GM19351 (cell line): Measurements from ENCODE around the gene SPG7.
"Not testable (repeated sequence)": the region's sequence is repeated elsewhere in the genome, so short reads cannot be mapped to it uniquely, and the experiment has no call there.

Experiments used
- ATAC-seq: cut with Tn5 transposase; IDR thresholded peaks from one replicate; pipeline ENCODE4 v1.9.1; 2021; ENCODE audit warnings: mild to moderate bottlenecking, moderate library complexity; ENCODE audit not compliant: unreplicated experiment

SPG7 gene

DNA sequence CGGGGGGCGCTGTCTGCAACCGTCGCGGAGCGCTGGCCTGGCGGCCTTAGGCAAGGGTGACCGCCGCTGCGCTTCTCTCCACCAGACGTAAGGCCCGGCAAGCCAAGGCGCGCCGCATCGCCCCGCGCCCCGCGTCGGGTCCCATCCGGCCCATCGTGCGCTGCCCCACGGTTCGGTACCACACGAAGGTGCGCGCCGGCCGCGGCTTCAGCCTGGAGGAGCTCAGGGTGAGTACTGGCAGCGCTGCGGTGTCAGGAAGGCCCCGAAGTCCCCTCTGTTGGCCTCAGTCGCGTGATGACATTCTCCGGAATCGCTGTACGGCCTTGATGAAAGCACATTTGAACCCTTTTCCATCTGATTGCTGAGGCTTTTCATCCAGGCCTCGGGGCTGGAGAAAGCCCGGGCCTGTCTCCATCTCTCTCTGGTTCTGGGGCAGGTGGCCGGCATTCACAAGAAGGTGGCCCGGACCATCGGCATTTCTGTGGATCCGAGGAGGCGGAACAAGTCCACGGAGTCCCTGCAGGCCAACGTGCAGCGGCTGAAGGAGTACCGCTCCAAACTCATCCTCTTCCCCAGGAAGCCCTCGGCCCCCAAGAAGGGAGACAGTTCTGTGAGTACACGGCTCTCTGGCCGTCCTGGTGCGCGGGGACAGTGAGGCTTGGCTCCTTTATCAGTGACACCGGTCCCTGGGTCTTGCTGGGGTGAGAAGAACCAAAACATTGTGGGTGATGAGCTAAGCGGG, 53.1 kb downstream of the SPG7 start:
- ATAC-seq = no peak

DNA sequence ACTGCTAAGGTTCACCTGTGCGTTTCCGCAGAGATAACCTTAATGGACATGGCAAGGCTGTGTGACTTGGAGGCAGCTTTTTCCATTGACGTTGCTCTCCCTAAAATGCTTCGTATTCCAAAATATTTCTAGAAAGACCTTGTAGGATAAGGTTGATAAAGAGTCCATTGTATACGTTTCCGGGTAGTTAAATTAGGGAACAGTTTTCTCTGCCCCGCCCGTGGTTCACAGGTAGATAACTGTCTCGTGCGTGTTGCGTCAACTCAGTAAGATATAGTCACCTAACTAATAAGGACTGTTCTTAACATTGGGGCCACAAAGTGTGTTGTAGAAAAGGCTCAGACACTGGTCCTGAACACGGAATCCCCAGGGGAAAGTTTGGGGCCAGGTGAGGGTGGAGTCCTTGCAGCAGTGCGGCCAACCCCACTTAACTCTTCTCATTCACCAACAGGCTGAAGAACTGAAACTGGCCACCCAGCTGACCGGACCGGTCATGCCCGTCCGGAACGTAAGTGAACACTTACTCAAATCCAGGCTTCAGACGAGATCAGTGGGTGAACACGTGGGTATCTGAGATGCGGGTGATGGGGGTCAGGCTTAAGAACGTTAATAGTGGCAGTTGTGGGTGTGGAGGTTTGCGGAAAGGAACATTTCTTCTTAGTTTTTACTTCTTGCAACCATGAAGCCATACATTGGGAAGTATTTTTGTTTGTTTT, 53.8 kb downstream of the SPG7 start:
- no peak for ATAC-seq

DNA sequence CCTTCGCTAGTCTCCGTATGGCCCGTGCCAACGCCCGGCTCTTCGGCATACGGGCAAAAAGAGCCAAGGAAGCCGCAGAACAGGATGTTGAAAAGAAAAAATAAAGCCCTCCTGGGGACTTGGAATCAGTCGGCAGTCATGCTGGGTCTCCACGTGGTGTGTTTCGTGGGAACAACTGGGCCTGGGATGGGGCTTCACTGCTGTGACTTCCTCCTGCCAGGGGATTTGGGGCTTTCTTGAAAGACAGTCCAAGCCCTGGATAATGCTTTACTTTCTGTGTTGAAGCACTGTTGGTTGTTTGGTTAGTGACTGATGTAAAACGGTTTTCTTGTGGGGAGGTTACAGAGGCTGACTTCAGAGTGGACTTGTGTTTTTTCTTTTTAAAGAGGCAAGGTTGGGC, 54.7 kb downstream of the SPG7 start:
- no peak for ATAC-seq

DNA sequence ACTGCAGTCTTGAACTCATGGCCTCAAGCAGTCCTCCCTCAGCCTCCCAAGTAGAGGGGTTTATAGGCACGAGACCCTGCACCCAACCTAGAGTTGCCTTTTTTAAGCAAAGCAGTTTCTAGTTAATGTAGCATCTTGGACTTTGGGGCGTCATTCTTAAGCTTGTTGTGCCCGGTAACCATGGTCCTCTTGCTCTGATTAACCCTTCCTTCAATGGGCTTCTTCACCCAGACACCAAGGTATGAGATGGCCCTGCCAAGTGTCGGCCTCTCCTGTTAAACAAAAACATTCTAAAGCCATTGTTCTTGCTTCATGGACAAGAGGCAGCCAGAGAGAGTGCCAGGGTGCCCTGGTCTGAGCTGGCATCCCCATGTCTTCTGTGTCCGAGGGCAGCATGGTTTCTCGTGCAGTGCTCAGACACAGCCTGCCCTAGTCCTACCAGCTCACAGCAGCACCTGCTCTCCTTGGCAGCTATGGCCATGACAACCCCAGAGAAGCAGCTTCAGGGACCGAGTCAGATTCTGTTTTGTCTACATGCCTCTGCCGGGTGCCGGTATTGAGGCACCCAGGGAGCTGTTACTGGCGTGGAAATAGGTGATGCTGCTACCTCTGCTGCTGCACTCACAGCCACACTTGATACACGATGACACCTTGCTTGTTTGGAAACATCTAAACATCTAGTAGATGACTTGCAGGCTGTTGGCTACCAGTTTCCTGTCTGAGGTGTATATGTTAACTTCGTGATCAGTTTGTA, 55.6 kb downstream of the SPG7 start:
- no peak for ATAC-seq

DNA sequence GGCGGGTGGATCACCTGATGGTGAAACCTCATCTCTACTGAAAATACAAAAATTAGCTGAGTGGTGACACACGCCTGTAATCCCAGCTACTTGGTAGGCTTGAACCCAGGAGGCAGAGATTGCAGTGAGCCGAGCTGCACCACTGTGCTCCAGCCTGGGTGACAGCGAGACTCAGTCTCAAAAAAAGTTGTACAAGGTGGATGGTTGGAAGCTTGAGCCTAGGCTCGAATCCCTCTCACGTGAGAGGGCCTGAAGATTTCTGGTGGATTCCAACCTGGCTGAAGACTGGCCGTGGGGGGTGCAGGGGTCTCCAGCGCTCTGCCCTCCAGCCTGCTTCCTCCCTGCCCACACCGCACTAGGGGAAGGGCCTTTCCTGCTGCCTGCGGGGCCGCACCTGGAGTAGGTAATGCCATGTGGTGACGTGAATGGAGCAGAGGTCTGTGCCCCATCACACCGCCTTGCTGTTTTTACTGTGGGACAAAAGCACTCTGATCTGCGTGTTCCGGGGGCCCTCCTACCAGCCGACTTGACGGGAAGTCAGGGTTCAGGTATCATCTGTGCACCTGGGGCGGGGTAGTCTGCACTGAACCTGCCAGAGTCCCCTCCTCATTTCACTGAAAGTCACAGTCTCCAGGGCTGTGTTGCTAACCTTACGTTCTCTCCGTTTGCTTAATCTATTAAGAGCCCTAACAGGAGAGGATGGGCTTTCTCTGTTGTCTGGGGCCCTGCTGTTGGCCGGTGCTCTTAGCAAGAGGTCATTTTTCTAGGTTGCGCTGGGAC, 56.5 kb downstream of the SPG7 start:
- ATAC-seq = no peak

DNA sequence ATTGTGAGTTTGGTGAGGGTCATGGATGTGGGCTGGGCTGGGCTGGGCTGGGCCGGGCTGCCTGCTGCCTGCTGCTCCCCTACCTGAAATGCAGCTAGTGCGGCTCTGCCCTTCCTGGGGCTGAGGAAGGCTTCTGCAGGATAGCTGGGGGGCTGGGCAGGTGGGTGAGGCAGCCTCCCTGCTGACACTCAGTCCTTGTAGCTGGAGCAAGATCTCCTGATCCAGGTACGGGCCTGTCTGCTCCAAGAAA, 57.0 kb downstream of the SPG7 start:
- no peak for ATAC-seq

DNA sequence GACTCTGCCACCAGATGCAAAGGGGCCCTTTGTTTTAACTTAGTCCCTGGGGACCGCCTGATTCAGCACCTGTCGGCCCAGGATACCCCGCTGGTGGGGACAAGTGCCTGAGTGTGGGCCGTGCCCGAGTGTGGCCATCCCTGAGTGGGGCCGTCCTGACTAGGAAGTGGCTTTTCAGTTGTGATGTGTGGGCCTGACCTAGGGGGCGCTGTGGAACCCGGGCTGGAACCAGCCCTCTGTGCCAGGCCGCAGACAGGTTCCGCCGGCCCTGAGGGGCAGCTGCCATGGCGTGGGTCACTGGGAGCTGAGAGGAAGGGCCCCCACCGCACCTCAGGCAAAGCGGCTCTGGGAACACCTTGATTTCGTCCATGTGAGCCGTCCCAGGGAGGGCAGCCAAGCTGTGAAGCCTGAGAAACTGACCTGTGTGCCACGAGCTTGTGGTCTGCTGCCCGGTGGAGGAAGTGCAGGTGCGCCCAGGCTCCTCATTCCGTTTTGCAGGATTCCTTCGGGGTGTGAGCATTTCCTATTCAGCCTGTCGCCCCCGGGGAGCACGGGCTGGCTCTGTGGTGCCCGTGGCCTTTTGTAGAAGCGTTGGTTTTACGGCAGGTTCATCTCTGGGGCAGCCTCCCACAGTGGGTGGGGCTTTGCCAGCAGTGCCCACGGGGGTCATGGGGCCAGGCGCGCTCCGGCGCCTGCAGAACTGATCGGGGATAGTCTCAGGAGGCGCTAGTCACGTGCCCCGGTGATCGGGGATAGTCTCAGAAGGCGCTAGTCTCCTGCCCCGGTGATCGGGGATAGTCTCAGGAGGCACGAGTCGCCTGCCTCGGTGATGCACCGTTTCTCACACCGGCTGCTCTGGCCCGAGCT, 57.5 kb downstream of the SPG7 start:
- ATAC-seq = no peak

DNA sequence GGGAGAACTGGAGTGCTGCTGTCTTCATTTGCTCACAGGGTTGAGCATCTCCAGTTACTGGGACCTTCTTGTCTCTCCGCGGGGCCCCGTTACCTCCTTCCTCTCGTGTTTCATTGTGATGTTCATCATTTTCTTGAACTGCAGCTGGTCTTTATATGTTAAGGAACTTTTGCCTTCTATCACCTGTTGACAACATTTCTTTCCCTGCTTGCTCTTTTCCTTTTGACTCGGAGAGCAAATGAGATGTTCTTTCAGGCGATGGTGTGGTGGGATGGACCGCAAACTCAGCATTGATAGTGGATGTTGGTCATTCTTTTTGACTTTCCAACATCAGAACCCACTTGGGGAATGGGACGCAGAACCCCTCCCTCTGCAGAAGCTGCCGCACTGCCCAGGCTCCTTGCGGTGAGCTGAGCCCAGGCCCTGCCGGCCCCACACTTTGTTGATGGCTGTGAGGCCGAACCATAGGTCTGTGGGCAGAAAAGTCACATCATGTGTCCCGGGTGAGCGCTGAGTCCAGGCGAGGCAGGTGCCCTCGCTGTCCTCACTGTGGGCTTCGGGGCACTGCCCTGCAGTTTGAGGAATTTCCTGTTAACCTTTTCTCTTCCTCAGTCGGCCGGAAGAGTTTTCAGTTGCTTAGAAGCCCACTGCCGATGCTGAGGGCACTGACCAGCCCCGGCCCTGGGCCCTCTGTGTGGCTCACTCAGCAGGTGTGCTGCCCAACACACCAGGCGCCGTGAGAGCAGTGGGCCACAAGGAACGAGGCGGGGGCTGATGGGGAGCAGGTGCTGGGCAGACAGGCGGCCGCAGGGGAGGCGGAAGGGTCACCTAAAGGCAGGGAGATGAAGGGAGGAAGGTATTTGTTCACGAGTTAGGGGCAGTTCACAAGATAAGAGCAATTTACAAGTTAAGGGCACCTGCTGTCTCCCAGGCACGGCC, 59.7 kb downstream of the SPG7 start:
- no peak for ATAC-seq

DNA sequence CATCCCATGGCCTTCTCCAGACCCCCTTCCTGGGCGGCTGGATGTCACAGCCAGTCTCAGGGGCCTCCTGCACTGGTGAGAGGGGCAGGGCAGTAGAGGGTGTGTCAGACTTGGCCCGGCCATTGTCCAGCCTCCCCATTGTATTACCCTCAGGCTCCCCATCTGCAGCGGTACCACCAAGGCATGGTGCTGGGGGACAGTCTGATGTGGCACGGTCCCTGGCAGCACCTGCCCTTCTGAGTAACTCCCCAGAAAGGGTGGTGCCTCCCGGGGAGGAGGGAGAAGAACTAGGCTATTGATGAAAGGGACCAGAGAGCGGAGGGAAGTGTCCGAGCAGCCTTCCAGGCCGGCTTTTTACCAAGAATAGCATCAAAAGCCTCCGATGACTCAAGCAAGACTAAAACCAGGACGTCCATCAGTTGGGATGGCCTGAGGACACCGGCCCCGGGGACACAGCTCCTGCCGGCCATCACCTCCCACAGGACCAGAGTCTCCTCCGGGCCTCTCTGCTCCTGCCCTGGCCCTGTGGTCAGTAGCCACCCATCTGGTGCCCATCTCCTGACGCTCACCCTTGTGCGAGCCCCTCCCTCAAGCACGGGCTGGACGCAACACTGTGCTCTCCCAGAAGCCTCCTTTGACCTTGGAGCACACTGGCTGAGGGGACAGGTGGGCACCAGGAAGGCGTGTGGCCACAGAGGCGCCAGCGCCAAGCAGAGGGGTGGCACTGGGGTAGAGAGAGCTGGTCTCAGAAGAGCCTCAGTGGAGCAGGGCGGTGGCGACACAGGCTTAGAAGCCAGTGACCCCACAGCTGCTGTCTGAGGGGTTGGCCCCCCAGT, 61.5 kb downstream of the SPG7 start:
- ATAC-seq = no peak

DNA sequence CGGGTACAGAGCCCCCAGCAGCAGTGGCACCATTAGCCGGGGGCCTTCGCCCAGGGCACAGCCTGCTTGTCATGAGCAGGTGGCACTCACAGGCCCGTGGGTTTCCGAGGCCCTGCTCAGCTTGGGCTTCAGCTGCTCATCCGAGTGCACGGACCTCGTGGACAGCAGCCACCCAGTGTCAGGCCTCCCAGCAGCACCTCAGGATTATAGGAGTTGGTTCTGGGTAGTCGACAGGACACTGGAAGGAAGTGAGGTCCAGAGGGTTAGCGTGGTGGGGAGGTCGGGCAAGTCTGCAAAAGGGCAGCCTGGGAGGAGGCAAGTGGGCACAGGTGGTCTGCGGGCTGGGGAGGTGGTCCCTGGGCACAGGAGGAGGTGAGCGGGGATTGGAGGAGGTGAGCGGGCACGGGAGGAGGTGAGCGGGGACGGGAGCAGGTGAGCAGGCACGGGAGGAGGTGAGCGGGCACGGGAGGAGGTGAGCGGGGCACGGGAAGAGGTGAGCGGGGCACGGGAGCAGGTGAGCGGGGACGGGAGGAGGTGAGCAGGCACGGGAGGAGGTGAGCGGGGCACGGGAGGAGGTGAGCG, 62.2 kb downstream of the SPG7 start:
- no peak for ATAC-seq

DNA sequence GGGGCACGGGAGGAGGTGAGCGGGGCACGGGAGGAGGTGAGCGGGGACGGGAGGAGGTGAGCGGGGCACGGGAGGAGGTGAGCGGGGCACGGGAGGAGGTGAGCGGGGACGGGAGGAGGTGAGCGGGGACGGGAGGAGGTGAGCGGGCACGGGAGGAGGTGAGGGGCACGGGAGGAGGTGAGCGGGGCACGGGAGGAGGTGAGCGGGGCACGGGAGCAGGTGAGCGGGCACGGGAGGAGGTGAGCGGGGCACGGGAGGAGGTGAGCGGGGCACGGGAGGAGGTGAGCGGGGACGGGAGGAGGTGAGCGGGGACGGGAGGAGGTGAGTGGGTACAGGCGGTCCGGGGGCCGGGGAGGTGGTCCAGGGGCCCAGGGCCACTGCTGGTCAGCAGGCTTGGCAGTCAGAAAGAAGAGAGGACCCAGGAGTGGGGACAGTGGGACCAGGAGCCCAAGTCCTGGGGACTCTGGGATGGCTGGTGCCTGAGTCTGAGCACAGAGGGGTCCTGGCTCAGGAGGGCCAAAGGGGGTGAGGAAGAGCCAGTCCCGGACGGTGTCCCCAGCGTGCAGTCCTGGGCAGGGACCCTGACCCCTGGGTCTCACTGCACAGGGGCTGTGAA, 62.9 kb downstream of the SPG7 start:
- ATAC-seq = not testable (repeated sequence)

DNA sequence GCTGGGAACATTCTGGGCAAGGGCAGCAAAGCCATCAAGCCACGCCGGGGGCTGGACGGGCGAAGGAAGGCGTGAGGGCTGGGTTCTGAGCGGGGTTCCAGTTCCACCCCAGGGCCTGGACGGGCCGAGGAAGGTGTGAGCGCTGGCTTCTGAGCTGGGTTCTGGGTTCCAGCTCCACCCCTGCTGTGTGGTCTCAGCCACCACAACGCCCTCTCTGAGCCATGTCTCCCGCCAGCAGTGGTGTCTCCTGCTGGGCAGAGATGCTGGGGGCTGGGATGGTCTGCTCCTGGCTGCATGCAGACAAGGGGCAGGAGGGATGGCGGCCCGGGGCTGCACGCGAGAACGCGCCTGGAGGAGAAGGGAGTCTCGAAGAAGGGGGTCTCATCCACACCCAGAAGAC, 63.4 kb downstream of the SPG7 start:
- no peak for ATAC-seq

DNA sequence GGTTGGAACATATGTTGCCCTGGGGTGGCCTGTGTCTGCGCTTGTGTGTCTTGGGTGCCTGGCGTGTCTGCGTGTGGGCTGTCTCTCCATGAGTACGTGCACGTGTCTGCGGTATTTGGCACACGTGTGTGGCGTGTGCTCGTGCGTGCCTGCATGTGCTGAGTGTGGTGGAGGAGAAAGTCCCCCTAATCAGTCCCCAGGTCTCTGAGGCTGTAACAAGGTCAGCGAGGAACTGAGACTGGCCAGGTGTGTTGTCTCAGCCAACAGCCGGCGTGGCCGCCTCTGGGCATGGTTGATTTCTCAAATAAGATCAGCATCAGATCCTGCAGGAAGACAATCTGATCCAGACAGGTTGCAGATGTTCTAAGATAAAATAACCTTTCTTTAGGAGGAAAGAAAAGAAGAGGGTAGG, 63.9 kb downstream of the SPG7 start:
- no peak for ATAC-seq

DNA sequence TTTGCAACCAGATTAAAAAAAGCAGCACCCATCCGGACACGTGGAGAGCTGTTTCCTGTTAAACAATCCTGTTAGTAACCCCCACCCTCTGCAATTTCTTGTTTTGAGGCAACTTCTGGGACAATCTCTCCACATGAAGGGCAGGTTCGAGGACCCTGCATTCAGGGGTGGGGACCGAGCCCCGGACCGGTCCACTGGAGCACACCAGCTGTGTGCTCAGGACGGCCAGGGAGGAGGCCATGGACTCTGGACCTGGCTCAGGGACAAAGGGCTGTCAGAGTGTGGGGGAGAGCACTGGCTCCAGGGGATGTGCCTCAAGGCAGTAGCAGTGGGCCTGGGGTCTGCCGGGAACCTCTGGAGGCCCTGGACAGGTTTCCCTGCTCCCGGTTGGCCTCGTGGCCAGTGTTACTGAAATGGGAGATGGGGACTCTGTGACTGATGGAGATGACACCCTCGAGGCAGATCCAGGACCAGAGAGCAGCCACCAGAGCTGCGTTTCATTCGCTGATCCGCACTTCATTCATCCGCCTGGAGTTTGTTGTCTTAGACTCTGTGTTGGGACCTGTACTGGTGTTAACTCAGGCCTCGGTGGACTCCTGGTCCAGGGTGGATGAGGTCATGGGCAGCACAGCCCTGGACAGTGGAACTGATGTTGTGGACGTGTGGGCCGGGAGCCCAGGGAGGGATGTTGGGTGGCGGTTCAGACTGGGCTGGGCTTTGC, 64.4 kb downstream of the SPG7 start:
- ATAC-seq = no peak

DNA sequence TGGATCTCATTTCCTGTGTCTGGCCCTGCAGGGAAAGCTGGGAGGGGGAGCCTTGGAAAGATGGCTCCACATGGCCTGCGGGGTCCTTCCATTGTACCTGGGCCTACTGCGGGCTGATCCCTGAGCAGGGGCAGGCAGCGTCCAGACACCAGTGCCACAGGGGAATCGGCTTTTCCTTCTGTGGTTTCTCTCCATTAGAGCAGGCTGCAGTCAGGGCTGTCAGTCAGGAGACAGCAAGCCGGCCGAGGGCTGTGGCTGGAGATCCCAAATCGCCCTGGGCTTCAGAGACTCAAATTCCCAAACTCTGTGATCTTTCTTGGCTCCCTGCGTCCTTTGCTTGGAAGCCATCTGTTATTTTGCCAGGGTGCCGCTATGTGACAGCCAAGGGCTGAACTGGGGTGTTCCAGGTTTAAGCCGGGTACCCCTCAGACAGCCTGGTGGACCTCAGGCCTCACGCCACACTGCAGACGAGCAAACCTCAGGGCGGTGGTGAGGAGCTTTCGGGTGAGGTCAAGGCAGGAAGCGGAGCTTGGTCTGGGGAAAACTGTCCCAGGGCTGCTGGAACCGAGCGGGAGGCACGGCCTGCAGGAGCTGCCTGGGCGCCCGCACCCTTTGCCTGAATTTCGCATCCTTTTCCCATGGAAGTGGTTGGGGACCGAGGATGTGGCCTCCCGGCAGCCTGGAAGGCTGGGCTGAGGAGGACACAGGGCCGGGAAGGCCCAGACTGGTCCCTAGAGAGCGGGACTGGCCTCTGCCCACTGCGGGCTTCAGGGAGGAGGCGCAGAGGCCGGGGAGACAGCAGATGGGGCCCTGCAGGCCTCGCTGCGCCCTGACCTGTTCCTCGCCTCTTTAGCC, 65.8 kb downstream of the SPG7 start:
- ATAC-seq = no peak

DNA sequence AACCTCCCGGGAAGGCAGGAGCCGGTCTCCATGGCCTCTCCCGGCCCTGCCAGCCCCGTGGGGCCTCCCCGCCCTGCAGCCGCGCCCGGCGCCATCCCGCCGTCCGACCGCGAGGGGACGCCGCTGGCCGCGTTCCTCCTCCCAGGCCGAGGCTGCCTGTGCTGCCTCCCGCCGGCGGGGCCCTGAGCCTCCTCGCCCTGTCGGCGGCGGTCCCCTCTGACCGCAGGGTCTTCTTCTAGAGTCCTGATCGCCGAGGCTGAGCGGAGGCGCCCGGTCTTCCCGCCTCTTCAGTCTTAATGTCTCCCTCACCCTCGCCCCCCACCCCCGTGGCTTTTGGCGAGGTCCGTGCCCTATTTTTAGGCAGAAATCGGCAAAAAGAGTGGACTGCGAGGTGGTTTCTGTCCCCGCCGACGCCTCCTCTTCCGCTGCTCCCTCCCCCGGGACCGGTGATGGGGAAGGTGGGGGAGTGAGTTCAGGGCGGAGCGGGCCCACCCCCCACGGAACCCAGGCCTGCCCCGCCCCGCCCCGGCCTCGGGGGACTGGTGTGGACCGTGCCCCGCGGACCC, 66.6 kb downstream of the SPG7 start:
- ATAC-seq = no peak
